ENCODE results near the gene PCF11.
A peak's percentile ranks its signal among the peaks of the same experiment; 100 is the strongest.
"Not testable (repeated sequence)": the region's sequence is repeated elsewhere in the genome, so short reads cannot be mapped to it uniquely, and the experiment has no call there.

The PCF11 gene

GRCh38 chr11:83191491-83191890 lies 34.6 kb downstream of the PCF11 start:
- no peak for DNase-seq (ENCODE audit: low read depth in 4 of 4, low spot score in 1 of 4)

- no peak for DNase-seq (ENCODE audit: low read depth in 4 of 4, low spot score in 1 of 4)
Observed at GRCh38 chr11:83191986-83192385, 35.1 kb downstream of the PCF11 start.

DNA sequence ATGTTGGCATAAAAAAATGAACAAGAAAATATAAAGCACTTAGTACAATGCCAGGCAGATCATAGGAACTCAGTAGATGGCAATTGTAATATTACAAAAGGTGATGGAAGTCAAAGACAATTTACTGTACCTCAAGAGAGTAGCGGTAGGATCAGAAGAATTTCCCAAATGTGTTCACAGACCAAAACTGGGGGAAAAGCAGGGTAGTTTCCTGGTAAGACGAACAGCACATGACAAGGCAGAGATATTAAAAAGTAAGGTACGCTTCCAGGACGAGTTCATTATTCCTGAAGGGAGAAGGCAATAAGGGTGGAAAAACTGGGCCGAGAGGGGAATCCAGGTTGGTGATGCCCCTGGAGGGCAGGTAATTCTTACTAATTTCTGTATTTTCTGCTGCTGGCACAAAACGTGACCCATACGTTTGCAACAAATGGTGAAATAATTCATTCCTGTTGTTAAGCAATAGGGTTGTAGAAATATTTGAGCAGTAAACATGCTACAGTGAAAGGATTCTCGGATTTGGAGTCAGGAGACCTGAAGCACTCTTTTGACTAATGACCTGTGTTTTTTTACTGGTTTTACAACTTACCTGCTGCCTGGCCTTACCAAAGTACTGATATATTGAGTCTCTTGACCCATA lies 35.8 kb downstream of the PCF11 start:
- no peak for DNase-seq (ENCODE audit: low read depth in 4 of 4, low spot score in 1 of 4)

DNA sequence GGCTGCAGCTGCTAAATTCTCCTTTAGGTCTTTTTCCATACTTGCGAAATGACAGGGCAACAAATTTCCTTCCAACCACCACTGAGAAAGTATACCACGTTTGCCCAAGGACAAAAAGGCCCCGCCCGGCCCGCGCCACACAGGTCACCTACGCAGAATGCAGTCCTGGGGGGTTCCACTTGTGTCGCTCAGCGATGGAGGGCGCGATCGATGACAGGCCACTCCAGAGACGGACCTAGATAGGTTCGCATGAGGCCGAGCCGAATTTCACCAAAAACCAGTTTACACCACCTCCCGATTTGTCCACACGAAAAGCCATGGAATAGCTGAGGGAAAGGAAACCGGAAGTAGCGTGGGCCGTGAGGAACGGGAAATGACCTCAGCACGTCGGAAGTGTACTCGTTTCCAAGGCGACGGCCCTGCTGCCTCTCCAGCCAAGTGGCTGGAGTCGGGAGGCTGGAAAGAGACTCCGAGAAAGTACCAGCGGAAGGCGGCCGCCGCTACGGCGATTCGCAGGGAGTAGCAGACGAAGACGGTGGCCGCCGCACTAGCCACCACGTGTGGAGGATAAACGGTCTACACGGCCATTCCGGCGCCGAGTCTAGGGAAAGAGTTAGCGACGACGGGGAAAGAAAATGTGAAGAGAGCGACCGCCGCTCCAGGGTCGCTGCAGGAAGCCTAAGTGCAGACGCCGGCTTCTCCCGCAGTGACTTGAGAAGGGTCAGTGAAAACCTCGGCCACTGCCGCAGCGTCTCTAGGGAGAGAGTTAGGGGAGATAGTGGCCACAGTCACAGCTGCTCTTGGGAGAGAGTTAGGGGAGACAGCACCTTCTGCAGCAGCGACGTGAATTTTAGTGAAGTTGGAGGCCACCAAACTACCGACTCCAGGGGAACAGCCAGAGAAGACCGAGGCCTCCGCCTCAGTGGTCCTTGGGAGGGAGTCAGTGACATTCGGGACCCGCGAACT lies 36.7 kb downstream of the PCF11 start, which contains the start of gene ANKRD42:
Gene ANKRD42, plus strand, starts transcription at position 398 of the 966 bp plus-strand sequence. CDS start 959 bp downstream, outside the sequence.
- peak; percentile 78 to 82 (median 80) for DNase-seq (ENCODE audit: low read depth in 4 of 4, low spot score in 1 of 4)

DNA sequence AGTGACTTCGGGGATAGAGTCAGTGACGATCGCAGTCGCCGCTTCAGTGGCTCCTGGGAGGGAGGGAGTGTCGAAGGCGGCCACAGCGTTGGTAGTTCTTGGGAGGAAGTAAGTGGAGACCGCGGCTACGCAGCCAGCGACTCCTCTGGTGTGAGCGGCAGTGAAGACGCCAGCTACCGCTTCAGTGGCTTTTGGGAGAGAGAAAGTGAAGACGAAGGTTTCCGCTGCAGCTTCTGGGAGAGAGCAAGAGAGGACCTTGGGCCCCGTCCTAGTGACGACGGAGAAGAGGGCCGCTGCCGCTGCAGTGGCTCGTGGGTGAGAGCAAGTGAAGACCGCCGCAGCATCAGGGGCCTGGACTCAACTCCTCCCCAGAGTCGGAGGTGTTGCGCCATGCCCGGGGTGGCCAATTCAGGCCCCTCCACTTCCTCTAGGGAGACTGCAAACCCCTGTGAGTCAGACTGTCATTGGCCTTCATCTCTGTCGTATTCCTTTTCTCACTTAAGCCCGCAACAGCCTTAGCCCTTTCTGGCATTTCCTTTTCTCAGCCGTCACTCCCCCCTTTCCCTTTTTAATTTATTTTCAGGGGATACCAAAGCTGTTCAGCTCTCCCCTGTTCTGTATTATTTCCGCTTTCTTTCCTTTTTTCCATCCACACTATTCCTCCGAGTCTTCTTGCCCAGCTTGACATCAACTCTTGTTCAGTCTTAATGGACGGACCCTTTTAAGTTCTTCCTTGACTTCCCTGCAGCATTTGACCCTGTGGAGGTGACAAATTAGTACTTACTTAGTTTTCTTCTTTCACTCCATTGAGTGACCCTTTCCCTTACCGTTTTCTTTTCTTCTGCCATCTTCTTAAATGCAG lies 37.6 kb downstream of the PCF11 start:
- DNase-seq (ENCODE audit: low read depth in 4 of 4, low spot score in 1 of 4), result peak; percentile 9 to 50 (median 18)

GRCh38 chr11:83195143-83195466 lies 38.2 kb downstream of the PCF11 start:
- DNase-seq (ENCODE audit: low read depth in 4 of 4, low spot score in 1 of 4), result no peak

GRCh38 chr11:83195649-83196048 lies 38.7 kb downstream of the PCF11 start:
- no peak for DNase-seq (ENCODE audit: low read depth in 4 of 4, low spot score in 1 of 4)

GRCh38 chr11:83200035-83200434 lies 43.1 kb downstream of the PCF11 start:
- no peak for DNase-seq (ENCODE audit: low read depth in 4 of 4, low spot score in 1 of 4)

DNA sequence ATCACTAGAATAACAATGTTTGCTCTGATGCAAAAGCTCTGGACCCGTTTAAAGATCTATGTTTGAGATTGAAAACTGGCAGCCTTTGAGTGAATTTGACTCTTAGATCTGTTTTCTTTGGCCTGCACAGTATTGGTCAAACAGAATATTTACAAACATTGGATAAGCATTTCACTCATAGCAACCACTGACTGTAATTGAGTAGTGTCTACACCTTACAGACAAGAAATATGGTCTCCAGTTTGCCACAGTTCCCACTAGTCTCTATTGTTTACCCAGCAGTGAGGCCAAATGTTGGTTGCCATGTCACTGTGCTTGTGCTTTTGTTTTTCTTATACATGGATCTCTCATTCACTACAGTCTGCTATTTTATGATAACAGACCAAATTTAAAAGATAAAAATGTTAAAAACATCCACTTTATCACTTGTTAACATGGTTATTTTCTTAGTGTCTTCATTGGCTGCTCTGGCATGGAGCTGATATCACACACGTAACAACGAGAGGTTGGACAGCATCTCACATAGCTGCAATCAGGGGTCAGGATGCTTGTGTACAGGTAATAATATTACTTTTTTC lies 48.8 kb downstream of the PCF11 start:
- DNase-seq (ENCODE audit: low read depth in 4 of 4, low spot score in 1 of 4), result no peak

- DNase-seq (ENCODE audit: low read depth in 4 of 4, low spot score in 1 of 4), result no peak
Observed at GRCh38 chr11:83206221-83206620, 49.3 kb downstream of the PCF11 start.

GRCh38 chr11:83206771-83207382 lies 49.9 kb downstream of the PCF11 start:
- not testable (repeated sequence) for DNase-seq (ENCODE audit: low read depth in 4 of 4, low spot score in 1 of 4)

GRCh38 chr11:83219095-83219494 lies 62.2 kb downstream of the PCF11 start:
- no peak for DNase-seq (ENCODE audit: low read depth in 4 of 4, low spot score in 1 of 4)

- DNase-seq (ENCODE audit: low read depth in 4 of 4, low spot score in 1 of 4), result no peak
Observed at GRCh38 chr11:83220260-83220659, 63.3 kb downstream of the PCF11 start.

- DNase-seq (ENCODE audit: low read depth in 4 of 4, low spot score in 1 of 4), result no peak
Observed at GRCh38 chr11:83221694-83222093, 64.8 kb downstream of the PCF11 start.

DNA sequence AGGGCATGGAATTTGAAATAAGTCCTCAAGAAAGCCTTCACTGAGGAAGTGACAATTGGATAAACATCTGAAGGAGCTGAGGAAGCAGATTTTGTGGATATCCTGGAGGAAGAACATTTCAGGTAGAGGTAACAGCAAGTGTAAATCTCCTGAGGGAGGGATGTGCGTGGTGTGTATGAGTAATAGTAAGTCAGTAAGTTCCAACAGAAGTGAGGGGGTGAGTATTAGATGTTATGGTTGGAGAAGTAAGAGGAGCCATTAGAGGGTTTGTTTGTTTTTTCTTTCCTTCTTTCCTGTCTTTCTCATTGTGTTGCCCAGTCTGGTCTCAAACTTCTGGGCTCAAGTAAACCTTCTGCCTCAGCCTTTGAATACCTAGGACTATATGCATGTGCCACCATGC lies 65.6 kb downstream of the PCF11 start:
- DNase-seq (ENCODE audit: low read depth in 4 of 4, low spot score in 1 of 4), result no peak

DNA sequence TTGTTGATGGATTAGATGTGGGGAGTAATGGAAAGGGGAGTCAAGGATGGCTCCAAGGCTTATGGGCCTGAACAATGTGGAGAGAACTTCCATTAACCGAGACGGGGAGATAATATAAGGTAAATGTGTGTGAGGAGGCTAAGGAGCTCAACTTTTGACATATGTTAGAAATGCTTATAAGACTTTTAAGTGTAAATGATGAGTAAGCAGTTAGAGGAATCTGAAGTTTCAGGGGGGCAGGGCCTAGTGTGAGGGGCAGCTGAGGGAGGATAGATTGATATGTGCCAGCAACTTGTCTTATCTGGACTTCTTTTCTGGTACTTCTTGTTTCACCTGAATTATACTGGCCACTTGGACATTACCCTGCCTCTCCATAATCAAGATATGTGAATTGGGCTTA lies 66.5 kb downstream of the PCF11 start:
- DNase-seq (ENCODE audit: low read depth in 4 of 4, low spot score in 1 of 4), result no peak

DNA sequence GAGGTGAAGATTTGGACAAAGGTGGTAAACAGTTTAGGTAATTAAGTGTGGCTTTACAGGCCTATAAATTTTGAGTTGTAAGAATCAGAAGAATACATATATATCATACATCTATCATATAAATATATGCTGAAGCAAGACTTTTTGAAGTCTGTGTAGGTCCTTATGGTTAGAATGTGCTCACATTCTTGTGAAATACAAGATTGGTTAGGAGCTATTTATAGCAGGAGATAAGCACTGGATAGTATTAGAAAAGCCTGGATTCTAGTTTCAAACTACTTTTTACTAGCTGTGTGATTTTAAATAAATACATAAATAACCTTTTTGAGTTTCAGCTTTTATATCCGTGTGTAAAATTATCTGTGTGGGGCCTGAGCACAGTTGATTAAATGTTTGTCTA lies 78.9 kb downstream of the PCF11 start:
- no peak for DNase-seq (ENCODE audit: low read depth in 4 of 4, low spot score in 1 of 4)

All from stimulated activated CD4-positive, alpha-beta T cell treated with anti-CD3 and anti-CD28 coated beads, Interleukin-1b, Interleukin-23, amount 100 ng/mL, for 24 hours (primary cell).